Neural progenitor cell (in vitro differentiated cells): ENCODE results near the gene ATP1B4. TPM values are rescaled to one million over a fixed set of nuclear protein-coding genes. Genes with fewer than 3 reads are reported as not detected.

Source experiments
- DNase-seq: peaks from one replicate; pipeline ENCODE4 v3.0.0-alpha.2; 2016; ENCODE audit warnings: low spot score
- H2AFZ ChIP-seq: fragments of 200-600 bp; sonication (generic); replicated peaks from 2 replicates; pipeline ENCODE4 v1.6.1; 2016; ENCODE audit warnings: antibody characterized with exemption
- H3F3A ChIP-seq: fragments of 200-600 bp; sonication (generic); 2 replicates; pipeline ENCODE4 v1.6.1; 2016; ENCODE audit warnings: antibody characterized with exemption, low read depth
- H3K27ac ChIP-seq: fragments of 200-600 bp; sonication (generic); 2 replicates; pipeline ENCODE4 v1.5.1; 2016; ENCODE audit warnings: mild to moderate bottlenecking
- H3K27me3 ChIP-seq: fragments of 200-600 bp; sonication (generic); 2 replicates; pipeline ENCODE4 v1.6.1; 2016; ENCODE audit warnings: mild to moderate bottlenecking, moderate library complexity
- H3K36me3 ChIP-seq: fragments of 200-600 bp; sonication (generic); 2 replicates; pipeline ENCODE4 v1.5.1; 2016
- H3K4me1 ChIP-seq: fragments of 200-600 bp; sonication (generic); 2 replicates; pipeline ENCODE4 v1.6.1; 2016; ENCODE audit warnings: mixed run types
- H3K4me2 ChIP-seq: fragments of 200-600 bp; sonication (generic); 2 replicates; pipeline ENCODE4 v1.6.1; 2016
- H3K4me3 ChIP-seq: fragments of 200-600 bp; sonication (generic); 2 replicates; pipeline ENCODE4 v1.5.1; 2016
- H3K79me2 ChIP-seq: fragments of 200-600 bp; sonication (generic); 2 replicates; pipeline ENCODE4 v1.6.1; 2016; ENCODE audit warnings: low read depth
- H3K9ac ChIP-seq: fragments of 200-600 bp; sonication (generic); 2 replicates; pipeline ENCODE4 v1.6.1; 2016
- H3K9me3 ChIP-seq: fragments of 200-600 bp; sonication (generic); 2 replicates; pipeline ENCODE4 v1.5.1; 2016; ENCODE audit warnings: low read depth
- H4K20me1 ChIP-seq: fragments of 200-600 bp; sonication (generic); 2 replicates; pipeline ENCODE4 v1.6.1; 2016; ENCODE audit warnings: low read depth
- H3K27ac Mint-ChIP-seq: 3 replicates; pipeline ENCODE4 v1.8.0; 2021; ENCODE audit warnings: mixed read lengths
- H3K27me3 Mint-ChIP-seq: 2 replicates; pipeline ENCODE4 v1.8.0; 2022; ENCODE audit warnings: low read depth, mild to moderate bottlenecking, inconsistent platforms, moderate library complexity, mixed read lengths; ENCODE audit not compliant: insufficient read depth
- H3K36me3 Mint-ChIP-seq: 3 replicates; pipeline ENCODE4 v1.8.0; 2021; ENCODE audit warnings: mixed read lengths
- H3K4me1 Mint-ChIP-seq: 3 replicates; pipeline ENCODE4 v1.8.0; 2021; ENCODE audit warnings: mixed read lengths
- H3K4me3 Mint-ChIP-seq: 3 replicates; pipeline ENCODE4 v1.8.0; 2021; ENCODE audit warnings: mild to moderate bottlenecking, moderate library complexity, mixed read lengths
- H3K9me3 Mint-ChIP-seq: 3 replicates; pipeline ENCODE4 v1.8.0; 2020; ENCODE audit warnings: mixed read lengths
- CTCF ChIP-seq: fragments of 200-600 bp; sonication (generic); IDR thresholded peaks from 2 replicates; pipeline ENCODE4 v1.5.1; 2017; ENCODE audit warnings: antibody characterized with exemption, mild to moderate bottlenecking
- EZH2 ChIP-seq: fragments of 200-600 bp; sonication (generic); IDR thresholded peaks from 2 replicates; pipeline ENCODE4 v1.6.1; 2017; ENCODE audit warnings: antibody characterized with exemption, mild to moderate bottlenecking, moderate library complexity
- EZH2phosphoT487 ChIP-seq: fragments of 200-600 bp; sonication (generic); IDR thresholded peaks from 2 replicates; pipeline ENCODE4 v1.6.1; 2017; ENCODE audit warnings: antibody characterized with exemption
- total RNA-seq: library from RNA; depleted of rRNA; stranded (reverse); fragments of >200 nt; gene quantifications from 2 replicates; pipeline ENCODE4 v1.2.3, GENCODE V29; 2015; ENCODE audit warnings: low replicate concordance

ATP1B4 gene
- total RNA-seq = not detected in 2 replicates

DNA sequence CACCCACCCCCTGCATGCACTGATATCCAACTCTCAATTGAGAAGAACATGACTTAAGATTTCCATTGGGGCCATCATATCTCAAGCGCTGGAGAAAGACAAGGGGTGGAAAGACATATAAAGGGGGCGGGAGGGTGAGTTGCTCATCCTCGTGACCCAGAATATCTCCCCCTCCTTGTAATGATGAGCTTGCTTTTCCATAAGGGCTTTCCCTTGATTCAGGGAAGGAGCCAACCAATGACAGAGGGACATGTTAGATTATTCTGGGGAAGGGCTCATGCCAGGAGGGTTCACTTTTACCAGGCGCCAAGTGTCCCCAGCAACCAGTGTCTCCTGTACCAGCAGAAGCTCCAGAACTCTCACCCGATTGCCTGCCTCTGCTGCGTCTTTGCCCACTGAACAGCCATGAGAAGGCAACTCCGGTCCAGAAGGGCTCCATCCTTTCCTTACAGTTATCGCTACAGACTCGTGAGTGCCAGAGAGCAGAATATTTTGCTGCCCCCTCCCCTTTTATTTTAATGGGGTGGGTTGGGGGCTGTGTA lies at the start of gene ATP1B4:
TSS of gene ATP1B4 (plus strand) at position 326 of the 542 bp plus-strand sequence. CDS start at position 406, 80 bp downstream.
- no peaks in the 10 kb centered on the region for H3K4me1 ChIP-seq
- TF ChIP-seq EZH2 = no peak
- no peak for TF ChIP-seq CTCF
- no peak for TF ChIP-seq EZH2phosphoT487
- no peak within 1 kb of the TSS for H2AFZ ChIP-seq
- no peak within 1 kb of the TSS for H3K4me2 ChIP-seq
- no peak for DNase-seq
- H4K20me1 ChIP-seq = no peaks in the 10 kb centered on the region
- no peak within 1 kb of the TSS for H3K27ac ChIP-seq
- H3K4me3 ChIP-seq = no peak within 1 kb of the TSS
- Mint-ChIP-seq H3K27ac (no peak within 1 kb of the TSS), H3K27me3 (peaks cover 16% of the 10 kb centered on the region), H3K4me3 (no peak within 1 kb of the TSS), H3K4me1 (peaks cover 42% of the 10 kb centered on the region), H3K36me3 (no peaks in the 10 kb centered on the region), H3K9me3 (no peaks in the 10 kb centered on the region)
- H3K27me3 ChIP-seq = no peaks in the 10 kb centered on the region
- no peak within 1 kb of the TSS for H3K9ac ChIP-seq
- H3F3A ChIP-seq = no peaks in the 10 kb centered on the region
- H3K36me3 ChIP-seq = no peaks in the 10 kb centered on the region
- H3K79me2 ChIP-seq = no peaks in the 10 kb centered on the region
- no peaks in the 10 kb centered on the region for H3K9me3 ChIP-seq

DNA sequence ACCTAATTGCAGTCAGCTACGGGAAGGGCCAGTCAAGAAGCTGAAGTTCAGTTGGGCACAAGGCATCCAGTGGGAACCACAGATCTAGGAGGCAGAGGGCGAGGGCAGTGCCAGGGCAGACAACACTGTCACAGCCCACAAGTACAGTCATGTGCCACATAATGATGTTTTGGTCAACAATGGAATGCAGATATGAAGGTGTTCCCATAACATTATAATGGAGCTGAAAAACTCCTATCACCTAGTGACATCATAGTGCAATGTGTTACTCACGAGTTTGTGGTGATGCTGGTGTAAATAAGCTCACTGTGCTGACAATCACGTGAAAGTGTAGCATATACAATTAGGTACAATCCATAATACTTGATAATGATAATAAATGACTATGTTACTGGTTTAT lies 46.1 kb upstream of the ATP1B4 start:
- H3K4me2 ChIP-seq = no peak overlapping the region
- H4K20me1 ChIP-seq = no peaks in the 10 kb centered on the region
- H3K4me1 ChIP-seq = peaks cover 5% of the 10 kb centered on the region
- Mint-ChIP-seq H3K4me1 (peaks cover 29% of the 10 kb centered on the region), H3K4me3 (no peak overlapping the region), H3K27ac (no peak overlapping the region), H3K9me3 (no peaks in the 10 kb centered on the region), H3K36me3 (no peaks in the 10 kb centered on the region), H3K27me3 (peaks cover 11% of the 10 kb centered on the region)
- no peaks in the 10 kb centered on the region for H3K9me3 ChIP-seq
- no peak overlapping the region for H3K9ac ChIP-seq
- H3K27me3 ChIP-seq = peaks cover 82% of the 10 kb centered on the region
- H3K36me3 ChIP-seq = no peaks in the 10 kb centered on the region
- no peak overlapping the region for H2AFZ ChIP-seq
- DNase-seq = no peak
- TF ChIP-seq EZH2 = no peak
- TF ChIP-seq EZH2phosphoT487 = no peak
- no peak for TF ChIP-seq CTCF
- no peak overlapping the region for H3K4me3 ChIP-seq
- H3K79me2 ChIP-seq = no peaks in the 10 kb centered on the region
- no peaks in the 10 kb centered on the region for H3F3A ChIP-seq
- no peak overlapping the region for H3K27ac ChIP-seq

- Mint-ChIP-seq H3K27ac (no peak overlapping the region), H3K36me3 (no peaks in the 10 kb centered on the region)
Measured at GRCh38 chrX:120316587-120317283, 45.2 kb upstream of the ATP1B4 start.

More at GRCh38 chrX:120316587-120317283, 45.2 kb upstream of the ATP1B4 start:
- H3K9me3 Mint-ChIP-seq = no peaks in the 10 kb centered on the region
- TF ChIP-seq EZH2phosphoT487 (no peak), CTCF (no peak), EZH2 (no peak)
- Histone ChIP-seq H3K4me1 (peaks cover 5% of the 10 kb centered on the region), H3K4me2 (no peak overlapping the region), H3K36me3 (no peaks in the 10 kb centered on the region), H3K27me3 (peaks cover 72% of the 10 kb centered on the region), H3K4me3 (no peak overlapping the region), H4K20me1 (no peaks in the 10 kb centered on the region), H2AFZ (no peak overlapping the region), H3K27ac (no peak overlapping the region), H3K79me2 (no peaks in the 10 kb centered on the region), H3F3A (no peaks in the 10 kb centered on the region), H3K9me3 (no peaks in the 10 kb centered on the region), H3K9ac (no peak overlapping the region)
- H3K4me3 Mint-ChIP-seq = no peak overlapping the region
- DNase-seq = no peak
- peaks cover 28% of the 10 kb centered on the region for H3K4me1 Mint-ChIP-seq
- H3K27me3 Mint-ChIP-seq = peaks cover 11% of the 10 kb centered on the region
